ENCODE data around the gene SCNN1A. TPM values are rescaled to one million over a fixed set of nuclear protein-coding genes. Genes with fewer than 3 reads are reported as not detected.
A peak's percentile ranks its signal among the peaks of the same experiment; 100 is the strongest.

SCNN1A gene
- total and polyA plus RNA-seq, 12 donors: 0.15 to 1.1 (median 0.42) TPM; not detected in 4

GRCh38 chr12:6336079-6336888 lies 39.1 kb downstream of the SCNN1A start:
- ATAC-seq: peak; percentile 84 to 89 (median 85)

GRCh38 chr12:6335451-6336078 lies 39.8 kb downstream of the SCNN1A start:
- H3K4me1 ChIP-seq: peaks cover 42 to 96% (median 78%) of the 10 kb centered on the region in 9 donors
- 3 to 20% methylated on average over 11 of the region's 11 CpGs for WGBS, 2 donors
- H3K4me3 ChIP-seq: peak overlapping the region in 9 of 10 donors; percentile 30 to 99 (median 95)
- peak; percentile 39 to 63 (median 58) for ATAC-seq
- intact Hi-C loops (cut with DNase I): loop anchor here in 6 of 10 donors (1.0 to 10.0 kb wide), 10 partner anchors 12 to 199 kb away; partner anchors contain the start of genes LTBR (in 5 of the 6) and GAPDH (in 4 of the 6)
- TF ChIP-seq CTCF (IDR thresholded peaks at IDR 0.05): peak; percentile 14 to 71 (median 50)
- peak overlapping the region; percentile 88 to 100 (median 97) for H3K27ac ChIP-seq
- H3K9me3 ChIP-seq: no peaks in the 10 kb centered on the region
- peaks cover 0 to 73% (median 35%) of the 10 kb centered on the region in 9 donors for H3K36me3 ChIP-seq
- no peaks in the 10 kb centered on the region for H3K27me3 ChIP-seq
- DNase-seq: peak; percentile 68 to 77

More at GRCh38 chr12:6336079-6336888, 39.1 kb downstream of the SCNN1A start:
- Histone ChIP-seq H3K4me1 (peaks cover 42 to 89% (median 78%) of the 10 kb centered on the region in 9 donors), H3K36me3 (peaks cover 0 to 66% (median 28%) of the 10 kb centered on the region in 9 donors), H3K9me3 (no peaks in the 10 kb centered on the region), H3K27me3 (no peaks in the 10 kb centered on the region), H3K4me3 (peak overlapping the region; percentile 27 to 99 (median 90)), H3K27ac (peak overlapping the region; percentile 88 to 100 (median 97))
- intact Hi-C loops (cut with DNase I): loop anchor here in 6 of 10 donors (1.0 to 10.0 kb wide), 9 partner anchors 13 to 199 kb away; partner anchors contain the start of genes GAPDH (in 4 of the 6) and LTBR (in 4 of the 6)
- no peak for TF ChIP-seq CTCF (IDR thresholded peaks at IDR 0.05)
- peak; percentile 93 to 94 for DNase-seq
- WGBS, 2 donors: 1 to 7% methylated on average over 12 of the region's 12 CpGs

- Histone ChIP-seq H3K27me3 (no peaks in the 10 kb centered on the region), H3K4me3 (peak overlapping the region in 9 of 10 donors; percentile 30 to 99 (median 95)), H3K36me3 (peaks cover 0 to 79% (median 41%) of the 10 kb centered on the region in 9 donors), H3K9me3 (no peaks in the 10 kb centered on the region), H3K27ac (peak overlapping the region; percentile 88 to 100 (median 97)), H3K4me1 (peaks cover 42 to 100% (median 72%) of the 10 kb centered on the region in 9 donors)
- DNase-seq (no peak), ATAC-seq (peak in 1 of 8 donors; percentile 8)
- no peak for TF ChIP-seq CTCF (IDR thresholded peaks at IDR 0.05)
- 33 to 52% methylated on average over 13 of the region's 13 CpGs for WGBS, 2 donors
- intact Hi-C loops (cut with DNase I): loop anchor here in 6 of 10 donors (2.0 to 10.0 kb wide), 8 partner anchors 32 to 200 kb away; partner anchors contain the start of genes LTBR (in 5 of the 6) and GAPDH (in 4 of the 6)
Measured at GRCh38 chr12:6334940-6335450, 40.4 kb downstream of the SCNN1A start.
